ENCODE results near the gene SMURF2.

Gene SMURF2

DNA sequence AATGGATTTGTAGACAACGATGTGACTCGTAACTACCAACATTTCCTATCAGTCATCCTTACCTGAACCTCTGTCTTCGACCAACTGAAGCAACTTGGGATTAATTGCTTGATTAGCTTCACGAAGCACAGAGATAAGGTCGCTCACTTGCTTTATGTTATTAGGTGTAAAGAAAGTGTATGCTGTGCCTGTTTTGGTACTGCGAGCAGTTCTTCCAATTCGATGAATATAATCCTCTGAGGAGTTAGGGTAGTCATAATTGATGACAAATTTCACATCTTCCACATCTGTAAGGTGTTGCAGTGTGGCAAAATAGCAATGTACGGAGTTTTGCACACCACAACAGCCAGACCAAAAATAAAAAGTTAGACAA lies 161.6 kb downstream of the SMURF2 start:
- no peak for DNase-seq

- no peak for DNase-seq
Observed at GRCh38 chr17:64499805-64500486, 162.2 kb downstream of the SMURF2 start.

DNA sequence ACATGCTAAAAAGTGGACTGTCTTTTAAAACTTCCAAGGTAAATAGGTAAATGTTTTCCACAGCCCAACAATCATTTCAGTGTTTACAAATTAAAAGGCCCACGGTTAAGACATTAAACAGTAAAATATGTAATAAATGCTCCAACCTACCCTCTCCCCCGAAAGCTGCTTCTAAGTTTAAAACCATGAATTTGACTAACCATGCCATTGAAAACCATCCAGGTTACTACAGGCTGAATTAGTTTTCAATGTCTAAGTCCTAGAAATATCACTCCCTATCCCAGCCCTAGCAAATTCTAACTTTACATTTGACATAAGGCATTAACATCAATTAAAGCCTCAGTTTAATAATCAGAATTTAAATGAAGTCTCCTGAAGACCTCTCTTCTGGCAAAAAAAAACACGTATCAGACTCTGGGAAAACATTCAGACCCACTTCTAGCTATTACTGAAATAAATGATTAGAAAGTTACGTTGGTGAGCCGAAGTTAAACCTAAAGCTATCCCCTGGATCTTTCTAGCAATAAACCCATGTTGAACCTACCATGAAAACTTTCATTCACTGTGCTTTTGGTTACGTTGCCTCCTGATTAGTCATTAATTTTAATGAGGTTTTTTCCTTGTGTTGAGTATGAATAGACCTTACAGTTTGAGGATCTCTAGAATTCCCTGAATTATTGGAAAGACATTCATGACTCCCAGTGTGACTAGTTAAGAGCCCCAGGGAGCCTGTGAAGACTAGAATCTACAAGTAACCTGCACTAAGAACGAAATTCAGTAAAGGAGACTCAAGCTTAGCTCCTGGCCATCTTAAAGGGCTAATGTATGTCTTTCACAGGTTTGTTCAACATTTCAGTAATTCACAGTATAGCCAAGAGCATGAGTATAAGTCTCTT lies 163.6 kb downstream of the SMURF2 start:
- DNase-seq, result no peak

GRCh38 chr17:64497565-64498035 lies 164.5 kb downstream of the SMURF2 start:
- DNase-seq, result no peak

DNA sequence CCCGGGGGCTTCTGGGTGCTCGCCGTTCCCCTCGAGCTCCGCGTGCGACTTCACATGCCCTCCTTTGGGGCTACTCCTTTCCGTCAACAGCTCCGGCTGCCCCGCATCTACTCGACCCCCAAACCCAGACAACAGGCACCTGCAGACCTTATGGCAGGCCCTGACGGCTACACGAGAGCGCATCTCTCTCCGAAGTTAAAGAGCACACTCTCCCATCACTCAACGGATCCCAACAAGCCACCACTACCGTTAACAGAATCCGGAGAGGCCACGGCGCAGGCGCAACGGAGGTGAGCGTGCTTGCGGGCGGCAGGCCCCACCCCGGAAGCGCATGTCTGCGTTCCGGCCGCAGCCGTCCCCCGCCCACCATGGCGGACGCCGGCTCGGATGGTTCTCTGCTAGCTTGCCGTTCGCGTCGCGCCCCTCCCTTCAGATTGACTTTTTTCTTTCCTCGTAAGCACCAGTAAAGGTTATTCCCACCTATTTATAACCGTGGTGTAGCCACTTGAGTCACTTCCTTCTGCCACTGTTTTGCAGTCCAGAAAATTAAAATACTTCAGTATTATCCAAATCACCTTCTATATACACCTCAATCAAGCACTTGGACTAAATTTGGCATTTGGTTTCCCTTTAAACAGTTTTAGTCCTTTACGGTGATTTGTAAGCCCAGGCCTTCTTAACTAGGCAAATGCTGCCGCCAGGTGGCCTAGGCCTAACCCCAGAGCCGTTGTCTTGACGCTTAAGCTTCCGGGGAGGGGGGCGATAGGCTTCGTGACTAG lies 165.1 kb downstream of the SMURF2 start, which contains the start of gene POLG2:
TSS of gene POLG2 (minus strand) at position 269 of the 779 bp plus-strand sequence. CDS start at position 183, 86 bp downstream.
- peak; percentile 93 for DNase-seq

GRCh38 chr17:64496348-64496785 lies 165.7 kb downstream of the SMURF2 start:
- no peak for DNase-seq

All from T1000 (cell line).